Ectodermal cell (in vitro differentiated cells): ENCODE measurements around the gene TIPIN.
"Not testable (repeated sequence)": the region's sequence is repeated elsewhere in the genome, so short reads cannot be mapped to it uniquely, and the experiment has no call there.

Source experiments
- H3K27ac ChIP-seq: 2 replicates; pipeline ENCODE4 v1.7.0; 2013; ENCODE audit warnings: mild to moderate bottlenecking, low read depth, low read length; ENCODE audit not compliant: insufficient read depth, poor library complexity, severe bottlenecking
- H3K27me3 ChIP-seq: 2 replicates; pipeline ENCODE4 v1.7.0; 2013; ENCODE audit warnings: mild to moderate bottlenecking, low read length; ENCODE audit not compliant: insufficient read depth, control insufficient read depth, poor library complexity, severe bottlenecking
- H3K36me3 ChIP-seq: one replicate; pipeline ENCODE4 v1.7.0; 2013; ENCODE audit warnings: low read length; ENCODE audit not compliant: control insufficient read depth, insufficient read depth
- H3K4me1 ChIP-seq: one replicate; pipeline ENCODE4 v1.7.0; 2013; ENCODE audit warnings: low read length; ENCODE audit not compliant: control insufficient read depth, insufficient read depth
- H3K4me3 ChIP-seq: 2 replicates; pipeline ENCODE4 v1.7.0; 2013; ENCODE audit warnings: low read depth, low read length, control low read depth; ENCODE audit not compliant: insufficient read depth
- H3K9me3 ChIP-seq: 2 replicates; pipeline ENCODE4 v1.7.0; 2013; ENCODE audit warnings: mild to moderate bottlenecking, low read length, moderate library complexity; ENCODE audit not compliant: control insufficient read depth
- WGBS, 2 experiments: methylation state at CpG; one replicate each; pipeline ENCODE4 v1.1.7; 2013; ENCODE audit warnings: missing lambda C conversion rate in 2 of 2; 5-methylcytosine and 5-hydroxymethylcytosine counted together

TIPIN gene

GRCh38 chr15:66399276-66399675 lies 42.8 kb upstream of the TIPIN start:
- H3K4me3 ChIP-seq, result no peak overlapping the region
- H3K4me1 ChIP-seq, result peaks cover 9% of the 10 kb centered on the region
- H3K36me3 ChIP-seq, result no peaks in the 10 kb centered on the region
- H3K27me3 ChIP-seq, result no peaks in the 10 kb centered on the region
- H3K9me3 ChIP-seq, result no peaks in the 10 kb centered on the region
- no peak overlapping the region for H3K27ac ChIP-seq
- 96% methylated on average over 8 of the region's 8 CpGs for WGBS, 2 experiments

- H3K36me3 ChIP-seq, result no peaks in the 10 kb centered on the region
- 93 to 96% methylated on average over 1 of the region's 1 CpG for WGBS, 2 experiments
These were observed 38.4 kb upstream of the TIPIN start for GRCh38 chr15:66394915-66395314.

GRCh38 chr15:66394472-66394871 lies 38.0 kb upstream of the TIPIN start:
- no peaks in the 10 kb centered on the region for H3K9me3 ChIP-seq
- WGBS, 2 experiments, result 88 to 100% methylated on average over 1 of the region's 1 CpG
- no peaks in the 10 kb centered on the region for H3K4me1 ChIP-seq
- no peak overlapping the region for H3K27ac ChIP-seq
- H3K4me3 ChIP-seq, result no peak overlapping the region
- no peaks in the 10 kb centered on the region for H3K27me3 ChIP-seq
- no peaks in the 10 kb centered on the region for H3K36me3 ChIP-seq

More at GRCh38 chr15:66394915-66395314, 38.4 kb upstream of the TIPIN start:
- H3K9me3 ChIP-seq, result no peaks in the 10 kb centered on the region
- H3K27ac ChIP-seq, result no peak overlapping the region
- no peak overlapping the region for H3K4me3 ChIP-seq
- H3K27me3 ChIP-seq, result no peaks in the 10 kb centered on the region
- no peaks in the 10 kb centered on the region for H3K4me1 ChIP-seq

GRCh38 chr15:66393037-66393436 lies 36.6 kb upstream of the TIPIN start:
- not testable (repeated sequence) for H3K9me3 ChIP-seq, H3K27me3 ChIP-seq, H3K27ac ChIP-seq, H3K36me3 ChIP-seq, H3K4me3 ChIP-seq, H3K4me1 ChIP-seq
- 90 to 94% methylated on average over 1 of the region's 1 CpG for WGBS, 2 experiments

GRCh38 chr15:66390678-66391077 lies 34.2 kb upstream of the TIPIN start:
- Histone ChIP-seq H3K4me1 (no peaks in the 10 kb centered on the region), H3K36me3 (no peaks in the 10 kb centered on the region), H3K27ac (no peak overlapping the region), H3K27me3 (no peaks in the 10 kb centered on the region), H3K9me3 (no peaks in the 10 kb centered on the region), H3K4me3 (no peak overlapping the region)
- 76 to 91% methylated on average over 1 of the region's 1 CpG for WGBS, 2 experiments

GRCh38 chr15:66389859-66390381 lies 33.4 kb upstream of the TIPIN start:
- Histone ChIP-seq H3K4me3 (no peak overlapping the region), H3K4me1 (no peaks in the 10 kb centered on the region), H3K36me3 (no peaks in the 10 kb centered on the region), H3K9me3 (no peaks in the 10 kb centered on the region), H3K27me3 (no peaks in the 10 kb centered on the region), H3K27ac (no peak overlapping the region)

GRCh38 chr15:66389098-66389858 lies 32.8 kb upstream of the TIPIN start:
- Histone ChIP-seq H3K27me3 (no peaks in the 10 kb centered on the region), H3K27ac (no peak overlapping the region), H3K4me1 (no peaks in the 10 kb centered on the region), H3K36me3 (no peaks in the 10 kb centered on the region), H3K9me3 (no peaks in the 10 kb centered on the region), H3K4me3 (no peak overlapping the region)
- WGBS, 2 experiments, result 91% methylated on average over 14 of the region's 14 CpGs

GRCh38 chr15:66388576-66388975 lies 32.1 kb upstream of the TIPIN start:
- no peaks in the 10 kb centered on the region for H3K9me3 ChIP-seq
- no peak overlapping the region for H3K27ac ChIP-seq
- no peaks in the 10 kb centered on the region for H3K27me3 ChIP-seq
- no peak overlapping the region for H3K4me3 ChIP-seq
- H3K4me1 ChIP-seq, result no peaks in the 10 kb centered on the region
- no peaks in the 10 kb centered on the region for H3K36me3 ChIP-seq
- 83 to 93% methylated on average over 5 of the region's 5 CpGs for WGBS, 2 experiments

- Histone ChIP-seq H3K4me3 (peak overlapping the region; percentile 88), H3K27me3 (no peaks in the 10 kb centered on the region), H3K27ac (no peak overlapping the region), H3K4me1 (no peaks in the 10 kb centered on the region), H3K9me3 (no peaks in the 10 kb centered on the region), H3K36me3 (no peaks in the 10 kb centered on the region)
- WGBS, 2 experiments, result 28 to 52% methylated on average over 3 of the region's 3 CpGs
These were observed 31.5 kb upstream of the TIPIN start for GRCh38 chr15:66388043-66388363.

- Histone ChIP-seq H3K27ac (no peak overlapping the region), H3K4me3 (peak overlapping the region; percentile 88), H3K4me1 (no peaks in the 10 kb centered on the region), H3K9me3 (no peaks in the 10 kb centered on the region), H3K27me3 (no peaks in the 10 kb centered on the region), H3K36me3 (no peaks in the 10 kb centered on the region)
- 1% methylated on average over 62 of the region's 62 CpGs for WGBS, 2 experiments
These were observed 30.9 kb upstream of the TIPIN start for GRCh38 chr15:66387163-66388042.
